GM18858 (cell line): ENCODE data around the gene NTNG1.

Source experiments
- ATAC-seq: cut with Tn5 transposase; IDR thresholded peaks from one replicate; pipeline ENCODE4 v1.9.1; 2021; ENCODE audit not compliant: unreplicated experiment

NTNG1 gene

DNA sequence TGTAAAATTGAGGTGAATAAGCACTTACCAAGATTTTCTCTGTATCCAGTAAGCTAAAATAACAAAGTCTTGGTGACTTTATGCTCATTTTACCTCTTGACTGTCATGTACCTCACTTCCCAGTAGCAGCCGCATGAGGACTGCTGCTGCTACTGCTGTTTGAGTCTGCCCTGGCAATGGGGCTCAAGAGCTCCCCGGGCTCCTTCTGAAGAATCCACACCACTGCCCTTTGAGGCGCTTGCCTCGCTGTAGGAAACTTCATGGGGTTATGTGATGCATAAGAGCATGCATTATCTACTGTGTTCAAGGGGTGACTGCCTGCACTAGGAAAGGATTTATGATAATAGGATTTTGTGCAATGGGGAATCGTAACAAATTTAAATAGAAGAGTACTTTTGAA, 113.5 kb downstream of the NTNG1 start:
- no peak for ATAC-seq

GRCh38 chr1:107255469-107255868, 114.6 kb downstream of the NTNG1 start:
- no peak for ATAC-seq

GRCh38 chr1:107262467-107263286, 121.8 kb downstream of the NTNG1 start:
- no peak for ATAC-seq

- ATAC-seq, result no peak
These were observed 122.6 kb downstream of the NTNG1 start for GRCh38 chr1:107263291-107263915.

- ATAC-seq, result no peak
These were observed 123.2 kb downstream of the NTNG1 start for GRCh38 chr1:107264007-107264406.

DNA sequence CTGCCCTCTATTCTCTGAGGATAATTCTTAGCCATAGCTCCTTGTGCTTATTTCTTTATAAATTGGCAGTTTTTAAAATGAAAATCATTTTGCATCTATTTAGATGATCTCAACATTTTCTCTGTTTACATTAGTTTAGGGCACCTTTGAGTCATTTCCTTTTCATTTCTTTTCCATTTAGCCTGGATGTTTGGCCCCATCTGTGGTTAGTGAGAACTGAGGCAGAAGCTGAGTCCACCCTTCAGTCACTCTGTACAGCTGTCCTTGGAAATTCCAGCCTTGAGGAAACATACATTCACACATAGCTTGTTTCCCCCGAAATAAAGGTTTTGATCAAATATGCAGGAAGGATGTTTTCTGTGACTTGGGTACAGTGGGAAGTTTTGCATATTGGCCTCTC, 123.7 kb downstream of the NTNG1 start:
- no peak for ATAC-seq

DNA sequence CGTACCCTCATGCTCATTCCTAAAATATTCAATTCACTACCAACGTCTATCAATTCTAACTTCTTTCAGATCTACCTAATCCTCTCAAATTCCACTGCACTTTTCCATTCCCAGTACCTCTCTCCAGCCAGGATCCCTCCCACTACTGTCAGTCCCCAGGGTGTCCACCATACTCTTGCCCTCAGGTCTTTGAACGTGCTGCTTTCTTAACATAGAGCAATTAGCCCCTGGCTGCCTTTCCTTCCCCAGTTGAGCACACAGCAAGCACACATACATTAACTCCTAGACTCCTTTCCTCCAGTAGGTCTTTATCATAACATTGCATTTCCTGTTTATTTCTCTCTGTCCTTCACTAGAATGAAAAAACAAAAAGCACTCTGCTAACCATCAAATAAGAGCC, 126.7 kb downstream of the NTNG1 start:
- ATAC-seq, result no peak

DNA sequence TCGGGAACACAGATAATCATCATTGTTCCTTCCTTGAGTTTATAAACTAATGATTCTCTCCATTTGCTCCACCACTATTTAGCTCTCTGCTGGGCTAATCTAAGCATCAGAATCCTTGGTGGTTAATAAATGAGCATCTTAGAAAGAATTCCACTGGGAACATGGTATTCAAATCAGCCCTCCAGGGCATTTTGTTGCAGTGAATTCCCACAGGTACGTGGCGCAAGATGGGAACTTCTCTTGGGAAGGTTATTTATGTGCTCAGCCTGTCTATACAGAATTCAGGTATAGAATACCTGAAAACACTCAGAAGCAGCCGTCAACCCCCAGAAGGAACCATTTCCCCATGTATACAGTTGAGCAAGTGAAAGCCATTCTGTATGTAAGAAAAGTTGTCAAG, 131.5 kb downstream of the NTNG1 start:
- no peak for ATAC-seq

- no peak for ATAC-seq
These were observed 132.7 kb downstream of the NTNG1 start for GRCh38 chr1:107273515-107273914.

DNA sequence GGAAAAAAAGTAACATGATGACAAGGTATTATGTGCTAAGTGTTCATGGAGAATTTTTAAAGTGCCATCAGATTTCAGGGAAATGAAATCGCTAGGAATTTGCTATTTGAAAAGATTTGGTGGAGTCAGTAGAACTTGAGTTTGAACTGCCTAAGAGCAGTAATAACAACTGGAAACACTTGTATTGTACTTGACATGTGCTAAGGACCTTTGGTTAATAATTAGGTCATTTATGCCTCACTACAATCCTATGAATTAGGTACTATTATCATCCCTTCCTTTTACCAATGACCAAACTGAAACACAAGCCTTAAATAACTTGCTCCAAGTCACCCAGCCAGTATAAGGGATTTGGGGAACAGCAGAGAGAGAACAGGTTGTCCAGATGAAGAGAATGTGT, 133.4 kb downstream of the NTNG1 start:
- no peak for ATAC-seq

DNA sequence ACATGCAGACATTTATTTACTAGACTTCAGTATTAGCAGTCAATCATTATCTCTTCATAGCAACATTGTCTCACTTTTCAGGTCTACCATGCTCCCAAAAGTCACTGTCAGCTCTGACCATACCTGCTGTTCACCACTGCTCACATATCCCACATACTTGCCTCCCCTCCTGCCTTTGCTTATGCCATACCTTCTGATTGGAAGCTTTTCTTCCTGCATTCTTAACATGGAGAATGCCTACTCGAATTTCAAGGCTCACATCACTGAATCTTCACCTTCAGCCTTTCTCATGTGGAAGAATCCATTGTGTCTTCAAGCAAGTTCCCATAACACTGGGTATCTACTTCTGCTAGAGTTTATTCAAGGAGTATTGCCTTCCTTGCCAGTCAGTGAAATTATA, 135.4 kb downstream of the NTNG1 start:
- no peak for ATAC-seq

DNA sequence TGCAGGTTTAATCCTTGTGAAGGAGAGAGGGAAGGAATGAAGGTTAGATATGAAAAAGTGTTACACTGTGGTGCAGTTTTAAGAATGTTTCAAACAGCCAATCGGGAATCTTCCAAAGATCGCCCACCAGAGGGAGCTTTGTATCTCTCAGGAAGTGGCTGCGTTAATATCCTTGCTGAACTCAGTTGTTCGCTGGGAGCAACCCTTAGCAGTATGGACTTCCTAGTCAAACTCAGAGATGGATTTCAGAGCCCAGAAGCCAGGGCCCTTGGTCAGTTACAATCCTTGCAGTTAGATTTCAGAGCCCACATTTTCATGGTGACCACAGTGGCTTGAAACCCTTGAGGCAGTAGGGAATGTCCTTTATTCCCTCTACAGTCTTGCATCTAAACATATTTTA, 136.2 kb downstream of the NTNG1 start:
- no peak for ATAC-seq

DNA sequence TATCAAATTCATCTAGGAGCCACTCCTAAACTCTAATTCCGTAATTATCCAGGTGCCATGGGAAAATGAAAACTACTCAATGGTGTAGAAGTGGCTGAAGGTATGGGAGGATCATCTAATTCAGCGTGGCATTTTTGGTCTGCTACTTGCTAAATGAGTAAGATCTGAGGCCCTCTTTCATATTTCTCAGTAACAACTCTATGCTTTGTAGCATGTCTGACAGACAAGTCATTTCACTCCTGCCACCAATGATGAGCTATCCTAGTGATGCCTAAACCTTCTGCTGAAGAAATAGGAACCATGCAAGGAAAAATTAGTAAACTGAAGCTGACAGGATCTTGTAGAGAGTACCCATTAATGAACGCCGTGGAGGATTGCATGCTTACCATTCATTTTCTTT, 145.3 kb downstream of the NTNG1 start:
- ATAC-seq, result peak; percentile 62

- no peak for ATAC-seq
These were observed 151.1 kb downstream of the NTNG1 start for GRCh38 chr1:107291987-107292386.

DNA sequence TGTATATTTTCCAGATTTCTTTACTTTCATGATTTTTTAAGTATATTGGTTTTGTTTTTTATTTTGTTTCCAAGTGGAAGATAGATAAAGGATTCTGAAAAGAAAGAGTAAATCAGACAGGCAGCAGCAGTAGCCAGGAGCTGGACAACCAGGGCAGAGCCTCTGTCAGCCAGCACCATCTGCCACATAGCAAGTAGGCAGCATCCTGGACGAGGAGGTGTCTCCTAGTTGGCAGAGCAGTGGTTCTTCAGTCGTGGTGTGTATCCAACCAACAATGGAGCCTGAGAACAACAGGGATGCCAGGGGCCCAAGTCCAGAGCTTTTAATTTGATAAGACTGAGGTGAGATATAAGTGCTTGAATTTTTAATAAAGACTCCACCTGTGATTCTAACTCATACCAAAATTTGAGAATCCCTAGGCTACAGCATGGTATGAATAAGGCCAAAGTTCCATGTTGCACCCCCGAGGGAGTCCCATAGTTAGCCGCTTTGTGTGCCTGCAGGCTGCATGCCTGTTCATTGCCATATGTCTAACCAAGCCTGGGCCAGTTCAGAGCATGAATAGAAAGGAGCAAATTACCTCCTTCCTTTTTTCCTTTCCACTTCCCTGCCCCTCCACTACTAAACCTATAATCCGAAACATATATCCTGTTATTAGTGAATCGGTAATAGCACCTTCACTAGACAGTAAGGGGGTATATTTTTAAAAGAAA, 153.2 kb downstream of the NTNG1 start:
- ATAC-seq, result no peak

GRCh38 chr1:107294686-107295085, 153.8 kb downstream of the NTNG1 start:
- no peak for ATAC-seq

DNA sequence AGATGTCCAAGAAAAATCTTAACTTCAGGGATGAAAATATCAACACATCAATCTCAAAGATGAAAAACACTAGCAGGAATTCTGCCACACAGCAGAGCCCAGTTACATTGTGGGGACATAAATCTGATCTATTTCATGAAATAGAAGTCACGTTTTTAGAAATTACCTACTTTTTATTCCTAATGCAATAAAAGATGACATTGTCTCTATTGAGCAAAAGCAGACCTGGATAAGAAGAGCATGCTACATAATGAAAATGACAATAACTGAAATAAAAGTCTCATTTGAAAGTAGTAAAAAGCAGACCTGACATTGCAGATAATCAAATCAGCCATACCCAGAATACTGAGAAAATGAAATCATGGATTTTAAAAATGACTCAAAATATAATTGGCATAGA, 156.8 kb downstream of the NTNG1 start:
- no peak for ATAC-seq

DNA sequence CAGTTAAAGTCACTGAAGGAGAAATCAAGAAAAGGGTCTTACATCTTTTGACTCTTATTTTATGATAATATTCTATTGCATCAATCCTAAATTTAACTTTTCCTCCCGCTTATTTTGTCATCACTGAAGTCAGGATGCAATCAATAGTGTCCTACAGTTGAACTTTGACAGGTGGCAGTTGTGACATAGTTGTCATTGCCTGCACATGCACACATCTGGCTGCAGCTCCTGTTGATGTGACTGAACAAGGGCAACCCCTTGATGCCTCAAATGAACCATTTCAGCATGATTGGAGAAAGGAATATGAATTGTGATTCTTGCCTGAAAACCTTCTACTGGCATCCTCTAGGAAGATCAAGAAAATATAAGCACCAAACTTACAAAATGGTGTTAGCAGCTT, 157.7 kb downstream of the NTNG1 start:
- no peak for ATAC-seq

- ATAC-seq, result no peak
These were observed 158.7 kb downstream of the NTNG1 start for GRCh38 chr1:107299521-107299920.

- ATAC-seq, result no peak
These were observed 169.1 kb downstream of the NTNG1 start for GRCh38 chr1:107309962-107310361.

DNA sequence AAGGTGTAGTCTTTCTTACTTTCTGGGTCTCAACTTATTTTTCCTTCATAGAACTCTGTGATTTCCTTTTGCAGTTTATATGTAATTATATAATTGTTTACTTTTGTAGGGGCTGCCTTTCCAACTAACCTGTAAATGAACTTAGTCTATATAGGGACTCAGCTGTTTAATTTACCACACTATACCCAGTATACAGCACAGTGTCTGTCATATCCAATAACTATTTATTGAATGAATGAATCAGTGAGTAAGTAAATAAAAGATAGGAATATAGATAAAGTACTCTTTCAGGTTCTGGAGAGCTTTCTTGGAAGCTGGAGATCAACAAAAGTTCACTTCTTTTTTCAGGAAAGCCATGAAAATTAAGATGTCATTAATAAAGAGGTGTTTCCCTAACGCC, 174.8 kb downstream of the NTNG1 start:
- no peak for ATAC-seq

DNA sequence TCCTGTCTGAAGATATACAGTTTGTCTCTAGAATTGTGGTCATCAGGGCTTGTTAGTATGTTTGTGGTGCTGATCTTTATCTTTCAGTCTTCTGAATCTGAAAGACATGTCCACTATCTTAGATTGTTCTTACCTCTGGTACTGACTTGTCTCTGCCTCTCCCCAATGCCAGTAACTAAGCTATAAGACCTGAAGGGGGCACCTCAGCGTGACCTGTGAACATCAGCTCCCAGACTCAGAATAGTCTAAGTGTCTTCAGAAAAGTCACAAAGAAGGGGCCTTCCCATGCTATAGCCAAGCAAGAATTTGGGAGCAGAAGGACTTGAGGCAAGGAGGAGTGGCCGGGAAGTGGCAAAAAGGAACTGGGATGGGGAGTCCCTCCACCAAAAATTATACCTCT, 178.1 kb downstream of the NTNG1 start:
- ATAC-seq, result no peak
